GM10266 (cell line): ENCODE measurements around the gene IL1RAPL2.

Experiments used
- DNase-seq: peaks from one replicate; pipeline ENCODE4 v3.0.0; 2012; ENCODE audit errors: extremely low spot score
- TF ChIP-seq, protein P1 (sequence below): IDR thresholded peaks from 2 replicates; pipeline ENCODE4 v1.5.1; 2012; ENCODE audit warnings: mild to moderate bottlenecking, low read depth; ENCODE audit not compliant: control insufficient read depth, insufficient read depth; ENCODE audit errors: missing control alignments

Gene IL1RAPL2

DNA sequence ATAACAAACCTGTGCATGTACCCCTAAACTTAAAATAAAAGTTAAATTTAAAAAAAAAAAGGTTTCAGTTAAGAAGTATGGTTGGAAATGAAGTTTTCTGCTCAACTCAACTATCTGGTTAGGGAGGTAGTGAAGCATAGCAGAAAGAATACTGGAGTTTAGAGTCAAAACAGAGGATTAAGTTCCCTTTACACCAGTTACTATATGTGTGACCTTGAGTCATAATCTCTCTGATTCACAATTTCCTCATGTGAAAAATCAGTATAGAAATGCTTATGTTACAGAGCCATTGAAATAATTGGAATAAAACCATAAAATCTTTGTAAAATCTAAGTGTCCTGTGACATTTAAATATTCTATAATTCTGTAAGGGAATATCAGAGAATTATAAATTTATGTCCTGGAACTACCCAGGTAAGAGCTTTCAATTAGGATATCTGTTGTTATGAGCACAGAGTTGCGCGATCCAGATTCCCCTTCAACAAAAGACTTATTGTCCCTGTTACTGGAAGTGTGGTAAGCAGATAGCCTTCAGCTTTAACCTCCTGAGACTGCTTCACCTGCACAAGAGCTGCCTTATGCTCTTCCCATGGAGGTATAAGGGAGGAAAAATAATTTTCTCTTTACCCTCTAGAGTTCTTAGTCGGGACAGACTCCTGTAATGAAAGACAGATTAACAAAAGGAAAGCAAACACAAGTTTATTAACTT, 1052.5 kb downstream of the IL1RAPL2 start:
- no peak for DNase-seq
- TF ChIP-seq, protein P1, sequence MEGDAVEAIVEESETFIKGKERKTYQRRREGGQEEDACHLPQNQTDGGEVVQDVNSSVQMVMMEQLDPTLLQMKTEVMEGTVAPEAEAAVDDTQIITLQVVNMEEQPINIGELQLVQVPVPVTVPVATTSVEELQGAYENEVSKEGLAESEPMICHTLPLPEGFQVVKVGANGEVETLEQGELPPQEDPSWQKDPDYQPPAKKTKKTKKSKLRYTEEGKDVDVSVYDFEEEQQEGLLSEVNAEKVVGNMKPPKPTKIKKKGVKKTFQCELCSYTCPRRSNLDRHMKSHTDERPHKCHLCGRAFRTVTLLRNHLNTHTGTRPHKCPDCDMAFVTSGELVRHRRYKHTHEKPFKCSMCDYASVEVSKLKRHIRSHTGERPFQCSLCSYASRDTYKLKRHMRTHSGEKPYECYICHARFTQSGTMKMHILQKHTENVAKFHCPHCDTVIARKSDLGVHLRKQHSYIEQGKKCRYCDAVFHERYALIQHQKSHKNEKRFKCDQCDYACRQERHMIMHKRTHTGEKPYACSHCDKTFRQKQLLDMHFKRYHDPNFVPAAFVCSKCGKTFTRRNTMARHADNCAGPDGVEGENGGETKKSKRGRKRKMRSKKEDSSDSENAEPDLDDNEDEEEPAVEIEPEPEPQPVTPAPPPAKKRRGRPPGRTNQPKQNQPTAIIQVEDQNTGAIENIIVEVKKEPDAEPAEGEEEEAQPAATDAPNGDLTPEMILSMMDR = no peak

DNA sequence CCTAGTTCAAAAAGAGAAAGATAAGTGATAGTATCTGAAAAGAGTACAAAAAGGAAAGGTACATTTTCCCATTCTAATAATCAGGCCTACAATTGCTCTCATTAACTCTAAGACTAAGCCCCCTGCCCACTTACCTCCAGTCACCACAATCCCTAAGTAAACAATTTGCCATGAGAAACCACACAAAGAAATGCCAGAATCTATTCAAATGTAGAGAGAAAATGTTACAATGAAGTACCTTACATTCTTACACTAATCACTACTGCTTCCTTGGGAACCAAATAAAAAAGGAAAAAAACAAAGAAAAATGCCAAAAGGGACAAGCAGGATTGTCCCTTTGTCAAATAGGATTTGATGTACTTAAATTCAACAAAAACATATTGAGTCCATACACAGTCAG, 1068.2 kb downstream of the IL1RAPL2 start:
- TF ChIP-seq, protein P1 = no peak
- no peak for DNase-seq

DNA sequence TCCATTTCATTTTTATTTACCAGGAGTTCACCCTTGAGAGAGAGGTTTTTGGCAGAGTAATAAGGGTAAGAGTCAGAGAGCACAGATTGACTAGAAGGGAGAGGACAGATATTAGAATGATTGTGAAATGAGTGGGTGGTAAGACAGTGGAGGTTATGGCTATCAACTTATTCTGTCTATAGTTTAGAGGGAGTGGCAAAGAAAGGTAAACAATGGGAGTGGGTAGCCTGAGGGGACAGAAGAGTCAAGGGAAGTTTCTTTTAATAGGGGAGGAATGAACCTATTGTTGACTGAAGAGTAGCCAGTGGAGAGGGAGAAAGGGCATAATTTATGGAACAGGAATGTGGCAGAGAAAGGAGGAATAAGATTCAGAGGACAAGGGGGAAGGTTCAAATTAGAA, 1069.8 kb downstream of the IL1RAPL2 start:
- no peak for DNase-seq
- TF ChIP-seq, protein P1 = no peak

DNA sequence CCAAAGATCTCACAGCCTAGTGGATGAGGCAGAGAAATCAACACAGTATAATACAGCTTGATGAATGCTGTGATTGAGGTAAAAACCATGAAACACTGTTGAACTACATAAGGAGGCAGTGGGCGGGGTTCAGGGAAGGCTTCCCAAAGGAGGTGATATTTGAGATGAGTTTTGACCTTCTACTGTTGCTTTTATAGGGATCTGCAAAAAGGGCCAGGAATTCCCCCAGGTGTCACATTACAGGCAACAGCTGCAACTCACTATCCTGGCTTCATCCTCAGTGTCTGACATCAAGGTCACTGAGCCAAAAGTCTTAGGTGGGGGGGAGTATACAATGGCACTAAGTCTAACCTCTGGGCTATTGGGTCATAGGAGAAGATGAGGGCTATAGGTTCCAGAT, 1070.7 kb downstream of the IL1RAPL2 start:
- TF ChIP-seq, protein P1 = no peak
- no peak for DNase-seq

DNA sequence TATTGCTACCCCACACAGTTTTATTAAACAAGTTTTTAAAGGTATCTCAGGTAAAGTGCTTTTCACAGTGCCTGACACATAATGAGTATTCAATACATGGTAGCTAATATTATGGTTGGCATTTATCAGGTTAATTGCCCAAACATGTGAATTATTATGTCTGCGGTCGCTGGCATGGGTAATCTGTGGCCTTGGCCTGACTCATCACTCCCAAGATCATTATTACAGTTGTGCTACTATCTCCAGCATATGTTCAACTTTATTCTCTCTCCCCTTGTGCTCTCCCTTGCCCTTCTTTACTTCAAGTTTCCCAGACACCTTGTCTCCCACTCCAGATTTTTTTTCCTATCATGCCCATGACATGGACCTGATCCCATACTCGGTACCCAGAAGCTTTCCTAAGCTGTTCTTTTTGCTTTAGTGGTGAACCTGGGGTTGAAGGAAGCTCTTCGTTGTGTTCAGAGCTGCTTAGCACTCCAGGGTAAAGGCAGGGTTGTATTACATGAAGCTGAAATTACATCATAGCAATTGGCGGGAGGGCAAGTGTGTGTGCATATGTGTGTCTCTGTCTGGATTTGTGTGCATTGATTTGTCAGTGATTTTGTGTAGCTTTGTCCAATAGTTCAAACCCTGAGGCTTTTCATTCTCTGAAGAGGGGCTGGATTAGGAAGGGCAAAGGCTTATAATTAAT, 1079.8 kb downstream of the IL1RAPL2 start:
- DNase-seq = no peak
- TF ChIP-seq, protein P1 = no peak

DNA sequence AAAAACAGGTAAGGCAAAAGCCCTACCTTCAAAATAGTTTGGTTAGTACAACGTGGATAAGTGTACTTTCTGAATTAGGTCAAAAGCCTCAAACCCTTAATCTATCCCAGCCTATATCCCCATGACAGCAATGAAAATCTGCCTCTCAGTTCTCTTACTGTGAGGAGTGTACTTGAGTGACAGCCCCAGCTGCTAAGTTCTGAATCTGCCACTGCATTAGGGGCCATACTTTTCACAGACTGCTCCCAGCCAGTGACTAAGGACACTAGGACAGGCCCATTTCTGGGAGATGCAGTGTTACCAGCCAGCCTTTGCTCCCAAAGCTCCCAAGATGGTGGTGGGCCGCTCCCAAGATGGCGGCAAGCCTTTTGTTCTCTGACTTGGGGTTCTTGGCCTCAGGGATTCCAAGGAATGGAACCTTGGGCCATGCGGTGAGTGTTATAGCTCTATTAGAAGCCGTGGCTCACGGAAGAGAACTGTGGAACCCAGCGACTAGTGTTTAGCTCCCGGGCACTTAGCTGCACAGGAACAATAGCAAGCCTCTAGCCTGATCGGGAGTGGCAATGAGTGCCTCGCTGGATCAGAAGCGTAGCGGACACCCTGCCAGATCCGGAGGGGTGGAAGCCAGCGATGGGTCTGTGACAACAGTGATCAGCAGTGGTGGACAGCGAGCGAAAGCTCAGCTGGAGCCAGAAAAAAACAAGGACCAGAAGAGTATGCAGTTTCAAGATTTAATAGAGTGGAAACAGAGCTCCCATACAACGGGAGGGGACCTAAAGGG, 1080.8 kb downstream of the IL1RAPL2 start:
- TF ChIP-seq, protein P1 = no peak
- no peak for DNase-seq
